ENCODE measurements around the gene RIN2.

- no peak for TF ChIP-seq POLR2A (IDR thresholded peaks at IDR 0.05)
- TF ChIP-seq CTCF (IDR thresholded peaks at IDR 0.05 in 4 of 5, conservative IDR thresholded peaks at IDR 0.05 in 1 of 5): no peak
Observed at GRCh38 chr20:19709635-19710335, 48.3 kb upstream of the RIN2 start.

All from gastrocnemius medialis (tissue), 4 donors.